GM18498 (cell line): ENCODE data around the gene NUDT16L1.

Experiments used
- ATAC-seq: cut with Tn5 transposase; IDR thresholded peaks from one replicate; pipeline ENCODE4 v1.9.1; 2021; ENCODE audit warnings: mild to moderate bottlenecking, moderate library complexity; ENCODE audit not compliant: unreplicated experiment

NUDT16L1 gene

GRCh38 chr16:4663777-4664465 lies 29.4 kb upstream of the NUDT16L1 start:
- ATAC-seq = no peak

GRCh38 chr16:4664538-4665418 lies 28.6 kb upstream of the NUDT16L1 start:
- no peak for ATAC-seq

- no peak for ATAC-seq
These were observed 26.7 kb upstream of the NUDT16L1 start for GRCh38 chr16:4666537-4667202.

GRCh38 chr16:4667203-4667963 lies 26.0 kb upstream of the NUDT16L1 start:
- no peak for ATAC-seq

- no peak for ATAC-seq
These were observed 24.9 kb upstream of the NUDT16L1 start for GRCh38 chr16:4668313-4668960.

- ATAC-seq = no peak
These were observed 19.8 kb upstream of the NUDT16L1 start for GRCh38 chr16:4673387-4674046.

- ATAC-seq = no peak
These were observed 18.3 kb upstream of the NUDT16L1 start for GRCh38 chr16:4674926-4675530.

GRCh38 chr16:4675864-4676786 lies 17.2 kb upstream of the NUDT16L1 start:
- no peak for ATAC-seq

GRCh38 chr16:4676831-4677230 lies 16.5 kb upstream of the NUDT16L1 start:
- ATAC-seq = no peak

GRCh38 chr16:4677390-4677789 lies 16.0 kb upstream of the NUDT16L1 start:
- no peak for ATAC-seq

GRCh38 chr16:4677994-4678393 lies 15.4 kb upstream of the NUDT16L1 start:
- no peak for ATAC-seq

- no peak for ATAC-seq
These were observed 14.8 kb upstream of the NUDT16L1 start for GRCh38 chr16:4678596-4678995.

- ATAC-seq = no peak
These were observed 14.1 kb upstream of the NUDT16L1 start for GRCh38 chr16:4679156-4679849.

GRCh38 chr16:4679850-4680636 lies 13.3 kb upstream of the NUDT16L1 start:
- no peak for ATAC-seq

GRCh38 chr16:4680673-4681470 lies 12.5 kb upstream of the NUDT16L1 start:
- ATAC-seq = no peak

GRCh38 chr16:4681471-4682083 lies 11.8 kb upstream of the NUDT16L1 start:
- ATAC-seq = no peak
